ENCODE results near the gene EPB41L2.
"Not testable (repeated sequence)": the region's sequence is repeated elsewhere in the genome, so short reads cannot be mapped to it uniquely, and the experiment has no call there.

Gene EPB41L2

DNA sequence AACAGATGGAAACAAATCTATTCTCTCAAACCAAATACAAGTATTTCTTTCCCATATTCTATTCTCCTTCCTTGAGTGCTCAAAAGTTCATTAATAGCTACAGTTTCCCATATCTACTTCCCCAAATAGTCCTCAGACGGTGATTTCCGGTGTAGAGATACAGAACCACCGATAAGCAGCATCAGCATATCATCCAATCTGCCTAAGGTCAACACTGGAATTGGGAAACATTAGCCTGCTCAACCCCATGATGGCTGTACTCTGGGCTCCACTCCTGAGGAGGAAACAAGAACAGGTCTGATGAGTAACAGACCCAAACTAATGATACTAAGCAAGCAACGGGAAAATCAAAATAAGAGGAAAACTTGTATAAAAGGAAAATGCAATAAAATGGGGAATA lies 115.6 kb downstream of the EPB41L2 start:
- DNase-seq (ENCODE audit: low read depth in 4 of 4, low spot score in 1 of 4): no peak

DNA sequence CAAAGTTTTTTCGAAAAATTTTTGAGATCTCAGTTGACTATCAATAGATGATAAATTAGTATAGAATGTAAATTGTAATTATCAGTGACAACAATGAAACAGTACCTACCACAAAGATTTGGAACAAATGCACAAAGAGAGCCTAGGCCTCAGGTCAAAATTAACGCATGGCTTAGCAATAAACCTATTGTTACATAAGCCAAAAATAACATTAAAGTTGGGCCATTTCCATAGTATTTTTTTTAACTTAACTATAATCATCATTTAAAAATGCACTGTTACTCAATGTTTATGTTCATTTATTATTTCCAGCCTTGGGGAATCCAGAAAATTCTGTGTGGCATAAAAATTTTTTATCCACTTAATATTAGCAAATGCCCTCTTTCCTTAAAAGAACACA lies 117.0 kb downstream of the EPB41L2 start:
- no peak for DNase-seq (ENCODE audit: low read depth in 4 of 4, low spot score in 1 of 4)

DNA sequence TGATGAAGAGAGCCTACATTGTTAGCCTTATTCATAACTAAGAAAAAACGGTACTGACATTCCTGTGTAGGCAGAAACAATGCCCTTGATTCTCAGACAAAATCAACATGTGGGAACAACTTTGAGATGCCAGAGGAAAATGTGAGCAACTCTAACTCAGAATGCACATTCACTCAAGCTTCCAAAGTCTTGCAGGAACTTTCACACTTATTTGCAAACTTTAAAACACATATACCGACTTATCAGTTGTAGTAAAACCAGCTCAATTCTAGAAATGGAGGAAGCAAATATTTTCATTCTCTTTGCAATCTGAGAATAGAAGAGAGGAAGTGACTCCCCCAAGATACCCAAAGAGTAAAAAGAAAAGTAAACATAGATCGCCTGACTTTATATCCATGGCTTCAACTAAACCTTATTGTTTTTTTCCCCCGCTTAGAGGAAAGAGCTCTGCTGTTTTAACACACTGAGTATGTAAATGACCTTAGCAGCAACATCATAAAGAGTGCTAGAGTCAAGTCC lies 117.6 kb downstream of the EPB41L2 start:
- no peak for DNase-seq (ENCODE audit: low read depth in 4 of 4, low spot score in 1 of 4)

GRCh38 chr6:130944486-130944885 lies 118.6 kb downstream of the EPB41L2 start:
- no peak for DNase-seq (ENCODE audit: low read depth in 4 of 4, low spot score in 1 of 4)

DNA sequence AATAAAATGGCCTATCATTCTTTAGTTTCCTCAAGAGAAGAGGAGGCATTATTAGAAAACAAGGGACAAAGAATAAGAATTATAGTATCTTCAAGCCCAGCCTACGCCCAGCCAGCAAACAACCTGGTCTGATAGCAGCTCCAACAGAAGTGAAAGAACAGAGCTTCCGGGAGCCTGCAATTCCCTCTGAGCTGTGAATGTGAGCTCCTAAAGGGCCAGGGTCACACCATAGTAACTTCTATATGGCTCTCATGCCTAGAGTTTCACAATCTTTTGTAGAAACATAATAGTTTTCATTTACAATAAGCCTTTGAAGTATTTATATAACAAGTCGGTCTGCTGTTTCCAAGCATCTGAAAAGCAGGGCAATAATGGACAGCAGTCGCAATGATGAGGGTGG lies 119.3 kb downstream of the EPB41L2 start:
- DNase-seq (ENCODE audit: low read depth in 4 of 4, low spot score in 1 of 4): no peak

DNA sequence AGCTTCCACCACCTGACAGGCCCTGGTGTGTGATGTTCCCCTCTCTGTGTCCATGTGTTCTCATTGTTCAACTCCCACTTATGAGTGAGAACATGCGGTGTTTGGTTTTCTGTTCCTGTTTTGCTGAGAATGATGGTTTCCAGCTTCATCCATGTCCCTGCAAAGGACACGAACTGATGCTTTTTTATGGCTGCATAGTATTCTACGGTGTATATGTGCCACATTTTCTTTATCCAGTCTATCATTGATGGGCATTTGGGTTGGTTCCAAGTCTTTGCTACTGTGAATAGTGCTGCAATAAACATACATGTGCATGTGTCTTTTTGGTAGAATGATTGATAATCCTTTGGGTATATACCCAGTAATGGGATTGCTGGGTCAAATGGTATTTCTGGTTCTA lies 120.3 kb downstream of the EPB41L2 start:
- DNase-seq (ENCODE audit: low read depth in 4 of 4, low spot score in 1 of 4): not testable (repeated sequence)

DNA sequence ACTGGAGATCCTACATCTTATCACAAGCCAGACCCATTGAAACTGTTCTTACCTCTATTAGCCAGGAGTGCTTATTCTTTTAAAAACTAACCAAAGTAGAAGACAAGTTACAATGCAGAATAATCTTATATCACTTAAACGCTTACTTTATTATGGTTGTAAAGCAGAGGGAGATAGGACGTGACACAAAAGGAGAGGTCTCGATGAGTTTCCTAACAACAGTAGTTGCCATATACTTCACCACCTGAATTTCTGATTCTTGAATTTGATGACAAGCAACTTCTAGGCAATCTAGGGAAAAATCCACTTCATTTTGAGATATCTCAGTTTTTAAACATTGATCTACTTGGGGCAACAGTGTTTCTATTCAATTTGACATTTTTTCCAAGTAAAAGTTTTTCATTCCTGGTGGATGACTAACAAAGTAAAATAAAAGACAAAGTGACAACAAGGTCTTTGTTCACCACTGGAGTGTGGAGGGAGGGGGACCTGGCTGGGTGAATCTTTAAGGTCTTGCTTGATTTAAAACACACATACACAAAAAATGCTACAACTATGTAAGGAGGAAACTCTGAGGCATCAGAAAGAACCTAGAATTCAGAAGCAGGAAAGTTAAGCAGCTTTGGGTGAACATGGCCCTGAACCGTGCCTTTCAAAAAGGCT lies 125.0 kb downstream of the EPB41L2 start:
- DNase-seq (ENCODE audit: low read depth in 4 of 4, low spot score in 1 of 4): no peak

DNA sequence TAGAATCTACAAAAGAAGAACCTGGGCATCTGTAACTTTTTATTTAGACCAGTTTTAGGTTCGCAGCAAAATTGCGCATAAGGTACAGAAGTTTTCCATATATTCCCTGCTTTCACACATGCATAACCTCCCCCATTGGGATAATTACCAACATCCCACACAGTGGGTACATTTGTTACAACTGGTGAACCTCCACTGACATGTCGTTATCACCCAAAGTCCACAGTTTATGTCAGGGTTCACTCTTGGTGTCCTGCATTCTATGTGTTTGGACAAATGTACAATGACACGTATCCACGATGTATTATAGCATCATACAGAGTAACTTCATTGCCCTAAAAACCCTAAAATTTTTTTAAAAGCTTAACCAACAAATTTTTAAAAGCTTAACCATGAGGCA lies 126.1 kb downstream of the EPB41L2 start:
- DNase-seq (ENCODE audit: low read depth in 4 of 4, low spot score in 1 of 4): no peak

GRCh38 chr6:130935978-130936377 lies 127.1 kb downstream of the EPB41L2 start:
- no peak for DNase-seq (ENCODE audit: low read depth in 4 of 4, low spot score in 1 of 4)

DNA sequence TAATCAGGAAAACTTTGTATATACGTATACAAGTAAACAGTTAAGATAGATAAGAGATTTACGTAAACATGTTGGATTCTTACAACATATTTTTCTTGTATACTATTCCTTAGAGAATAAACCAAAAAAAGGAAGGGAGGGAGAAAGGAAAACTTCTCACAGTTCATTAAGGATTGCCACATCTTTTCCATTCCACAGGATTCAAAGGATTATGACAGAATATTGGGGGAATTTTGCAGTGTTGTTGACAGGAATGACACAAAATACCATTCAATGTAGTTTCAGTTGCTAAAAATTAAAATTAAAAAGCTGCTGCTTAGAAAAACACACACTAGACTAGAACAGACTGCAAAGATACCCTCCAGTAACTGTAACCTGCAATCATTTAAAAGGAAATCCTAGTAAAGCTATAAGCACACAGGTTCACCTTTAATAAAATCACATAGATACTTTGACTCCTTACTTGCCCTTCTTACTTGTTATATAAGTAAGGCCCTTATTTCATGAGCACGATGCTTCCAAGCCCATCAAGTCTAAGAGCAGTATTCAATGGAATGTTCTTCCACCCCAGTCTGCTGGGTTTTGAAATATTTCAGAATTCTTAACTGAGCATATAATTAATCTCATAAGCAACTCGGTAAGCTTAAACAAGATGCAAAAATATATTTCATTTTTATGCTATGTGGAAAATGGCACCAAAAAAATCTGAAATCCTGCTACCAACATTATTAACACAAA lies 128.0 kb downstream of the EPB41L2 start:
- no peak for DNase-seq (ENCODE audit: low read depth in 4 of 4, low spot score in 1 of 4)

- DNase-seq (ENCODE audit: low read depth in 4 of 4, low spot score in 1 of 4): no peak
Observed at GRCh38 chr6:130933712-130934200, 129.3 kb downstream of the EPB41L2 start.

DNA sequence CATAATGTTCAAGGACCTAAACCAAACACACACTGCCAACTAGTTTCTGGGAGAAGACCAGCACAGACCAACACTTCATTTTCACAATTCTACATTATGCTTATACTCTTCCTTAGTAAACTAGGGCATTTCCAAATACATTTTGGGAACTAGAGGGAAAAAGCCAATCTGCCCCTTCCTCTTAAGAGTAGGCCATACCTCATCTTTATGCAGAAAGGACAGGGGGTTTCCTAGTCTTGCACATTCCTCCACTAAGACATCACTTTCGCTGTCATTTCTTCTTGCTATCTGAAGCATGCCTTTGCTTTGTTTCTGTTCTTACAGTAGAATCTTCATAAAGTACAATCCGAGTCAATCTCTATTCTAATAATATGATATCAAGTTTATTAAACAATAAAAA lies 130.1 kb downstream of the EPB41L2 start:
- no peak for DNase-seq (ENCODE audit: low read depth in 4 of 4, low spot score in 1 of 4)

GRCh38 chr6:130932438-130932837 lies 130.6 kb downstream of the EPB41L2 start:
- DNase-seq (ENCODE audit: low read depth in 4 of 4, low spot score in 1 of 4): no peak

GRCh38 chr6:130931683-130932082 lies 131.4 kb downstream of the EPB41L2 start:
- no peak for DNase-seq (ENCODE audit: low read depth in 4 of 4, low spot score in 1 of 4)

GRCh38 chr6:130929036-130929678 lies 133.9 kb downstream of the EPB41L2 start:
- no peak for DNase-seq (ENCODE audit: low read depth in 4 of 4, low spot score in 1 of 4)

- DNase-seq (ENCODE audit: low read depth in 4 of 4, low spot score in 1 of 4): no peak
Observed at GRCh38 chr6:130928158-130928912, 134.7 kb downstream of the EPB41L2 start.

DNA sequence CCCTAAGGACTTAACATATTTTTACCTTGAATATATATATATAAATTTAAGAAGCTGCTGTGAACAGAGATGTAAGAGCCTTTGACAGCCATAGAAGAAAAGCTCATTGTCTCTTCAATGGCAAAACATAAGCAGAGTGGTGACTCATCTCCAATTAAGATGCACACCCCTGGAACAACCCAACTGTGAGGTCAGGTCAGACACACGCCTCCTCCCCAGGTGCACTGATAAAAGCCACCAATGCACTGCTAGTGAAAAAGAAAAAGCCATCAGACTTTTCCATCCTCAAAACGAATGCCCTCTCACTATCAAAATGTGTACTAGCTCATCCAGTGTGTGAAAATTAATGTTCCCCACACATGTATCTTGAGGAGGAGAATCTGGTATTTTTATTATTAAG lies 135.7 kb downstream of the EPB41L2 start:
- no peak for DNase-seq (ENCODE audit: low read depth in 4 of 4, low spot score in 1 of 4)

GRCh38 chr6:130923350-130923749 lies 139.7 kb downstream of the EPB41L2 start:
- no peak for DNase-seq (ENCODE audit: low read depth in 4 of 4, low spot score in 1 of 4)

DNA sequence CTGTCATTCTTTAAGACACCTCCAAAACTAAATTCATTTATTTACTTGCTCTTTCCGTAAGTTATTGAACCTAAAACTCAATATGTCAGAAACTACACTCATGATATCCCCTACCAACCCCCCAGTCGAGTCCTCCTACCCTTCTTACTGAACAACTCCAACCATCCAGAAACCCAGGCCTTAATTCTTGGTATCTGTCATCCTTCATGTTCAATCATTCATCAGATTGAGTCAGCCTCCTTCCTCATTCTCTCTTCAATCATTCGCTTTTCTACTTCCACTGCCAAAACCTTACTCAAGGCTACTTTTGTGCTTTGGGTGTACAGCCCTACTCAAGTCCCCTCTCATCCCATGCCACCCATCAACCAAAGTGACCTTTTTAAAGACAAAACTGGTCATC lies 140.1 kb downstream of the EPB41L2 start:
- no peak for DNase-seq (ENCODE audit: low read depth in 4 of 4, low spot score in 1 of 4)

DNA sequence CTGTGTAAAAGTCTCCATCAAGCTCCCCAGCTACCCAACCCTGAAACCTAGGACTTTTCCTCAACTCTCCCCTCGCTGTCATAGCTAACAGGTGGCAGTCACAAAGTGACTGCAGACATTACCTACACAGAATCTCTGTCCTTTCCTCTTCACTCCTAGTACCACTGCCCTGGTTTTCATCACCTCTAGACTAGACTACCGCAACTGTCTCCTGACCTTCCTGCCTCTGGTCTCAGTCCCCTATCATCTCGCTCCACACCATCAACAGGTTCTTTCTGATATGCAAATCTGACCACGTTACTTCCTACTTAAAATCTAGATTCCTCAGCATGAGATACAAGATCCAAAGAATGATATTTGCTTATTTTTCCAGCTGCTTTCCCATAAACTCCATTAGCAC lies 142.1 kb downstream of the EPB41L2 start:
- no peak for DNase-seq (ENCODE audit: low read depth in 4 of 4, low spot score in 1 of 4)

GRCh38 chr6:130918171-130918570 lies 144.9 kb downstream of the EPB41L2 start:
- DNase-seq (ENCODE audit: low read depth in 4 of 4, low spot score in 1 of 4): no peak
